Measurements from ENCODE around the gene NDUFA13. TPM values are rescaled to one million over a fixed set of nuclear protein-coding genes. Genes with fewer than 3 reads are reported as not detected.

The NDUFA13 gene
- total and polyA plus RNA-seq, 2 experiments from 2014 or later, result 119 to 843 TPM

GRCh38 chr19:19538785-19539166 is 22.8 kb downstream of the NDUFA13 start:
- no peaks in the 10 kb centered on the region for H3K9me3 ChIP-seq (ENCODE audit: low read depth)
- H3K4me3 ChIP-seq, result peak overlapping the region; percentile 39
- H3K27me3 ChIP-seq, result peaks cover 8% of the 10 kb centered on the region
- H3K4me1 ChIP-seq (ENCODE audit: low read depth), result no peaks in the 10 kb centered on the region
- peak in 1 of 2 donors; percentile 33 for DNase-seq (ENCODE audit: low read depth in 1 of 2, low spot score in 1 of 2)
- H3K27ac ChIP-seq, result no peak overlapping the region
- no peaks in the 10 kb centered on the region for H3K36me3 ChIP-seq
- TF ChIP-seq CTCF (IDR thresholded peaks at IDR 0.05; ENCODE audit: low read depth, low read length), result no peak

- Histone ChIP-seq H3K27me3 (peaks cover 8% of the 10 kb centered on the region), H3K9me3 (ENCODE audit: low read depth) (no peaks in the 10 kb centered on the region), H3K36me3 (no peaks in the 10 kb centered on the region), H3K4me3 (no peak overlapping the region), H3K4me1 (ENCODE audit: low read depth) (no peaks in the 10 kb centered on the region), H3K27ac (no peak overlapping the region)
- no peak for DNase-seq (ENCODE audit: low read depth in 1 of 2, low spot score in 1 of 2)
- no peak for TF ChIP-seq CTCF (IDR thresholded peaks at IDR 0.05; ENCODE audit: low read depth, low read length)
These were observed 23.7 kb downstream of the NDUFA13 start for GRCh38 chr19:19539698-19540063.

GRCh38 chr19:19540064-19540714 is 24.2 kb downstream of the NDUFA13 start:
- Histone ChIP-seq H3K9me3 (ENCODE audit: low read depth) (no peaks in the 10 kb centered on the region), H3K36me3 (no peaks in the 10 kb centered on the region), H3K27ac (no peak overlapping the region), H3K4me3 (no peak overlapping the region), H3K27me3 (peaks cover 8% of the 10 kb centered on the region), H3K4me1 (ENCODE audit: low read depth) (no peaks in the 10 kb centered on the region)
- no peak for TF ChIP-seq CTCF (IDR thresholded peaks at IDR 0.05; ENCODE audit: low read depth, low read length)
- DNase-seq (ENCODE audit: low read depth in 1 of 2, low spot score in 1 of 2), result peak in 1 of 2 donors; percentile 79

- Histone ChIP-seq H3K9me3 (ENCODE audit: low read depth) (no peaks in the 10 kb centered on the region), H3K36me3 (no peaks in the 10 kb centered on the region), H3K27me3 (peaks cover 8% of the 10 kb centered on the region), H3K4me1 (ENCODE audit: low read depth) (no peaks in the 10 kb centered on the region), H3K4me3 (no peak overlapping the region), H3K27ac (no peak overlapping the region)
- peak; percentile 35 to 52 for DNase-seq (ENCODE audit: low read depth in 1 of 2, low spot score in 1 of 2)
- no peak for TF ChIP-seq CTCF (IDR thresholded peaks at IDR 0.05; ENCODE audit: low read depth, low read length)
These were observed 24.9 kb downstream of the NDUFA13 start for GRCh38 chr19:19540715-19541515.

- Histone ChIP-seq H3K4me1 (ENCODE audit: low read depth) (no peaks in the 10 kb centered on the region), H3K27ac (no peak overlapping the region), H3K4me3 (no peak overlapping the region), H3K9me3 (ENCODE audit: low read depth) (no peaks in the 10 kb centered on the region), H3K36me3 (no peaks in the 10 kb centered on the region), H3K27me3 (peaks cover 8% of the 10 kb centered on the region)
- no peak for TF ChIP-seq CTCF (IDR thresholded peaks at IDR 0.05; ENCODE audit: low read depth, low read length)
- no peak for DNase-seq (ENCODE audit: low read depth in 1 of 2, low spot score in 1 of 2)
These were observed 25.6 kb downstream of the NDUFA13 start for GRCh38 chr19:19541616-19542015.

All from cardiac muscle cell (in vitro differentiated cells and primary cell).